HepG2 (cell line): ENCODE measurements around the gene SMAD3. TPM values are rescaled to one million over a fixed set of nuclear protein-coding genes. Genes with fewer than 3 reads are reported as not detected.

Experiments
- HHEX ChIP-seq: IDR thresholded peaks from 2 replicates; pipeline ENCODE4 v1.6.1; 2016; ENCODE audit warnings: control low read depth
- HIVEP1 ChIP-seq: sonication (generic); formaldehyde crosslinking; IDR thresholded peaks from 2 replicates; pipeline ENCODE4 v1.4.0; 2020; ENCODE audit warnings: mild to moderate bottlenecking, missing genetic modification reagents
- HNRNPH1 ChIP-seq: fragments of 200-400 bp; formaldehyde crosslinking; optimal IDR thresholded peaks from 2 replicates; pipeline ENCODE3; 2017; ENCODE audit warnings: mild to moderate bottlenecking, low read depth, low read length
- HOXA9 ChIP-seq: sonication (generic); formaldehyde crosslinking; IDR thresholded peaks from 2 replicates; pipeline ENCODE4 v1.8.1; 2022; ENCODE audit warnings: missing genetic modification reagents, mild to moderate bottlenecking, moderate library complexity, borderline replicate concordance
- IKZF1 ChIP-seq: fragments of 450-650 bp; IDR thresholded peaks from 2 replicates; pipeline ENCODE4 v1.7.1; 2016
- JDP2 ChIP-seq: sonication (generic); formaldehyde crosslinking; IDR thresholded peaks from 2 replicates; pipeline ENCODE4 v1.8.1; 2022; ENCODE audit warnings: missing genetic modification reagents, borderline replicate concordance
- KDM3A ChIP-seq: IDR thresholded peaks from 2 replicates; pipeline ENCODE4 v1.6.1; 2018; ENCODE audit warnings: low read depth, missing compliant biosample characterization
- MEIS2 ChIP-seq: sonication (generic); formaldehyde crosslinking; IDR thresholded peaks from 2 replicates; pipeline ENCODE4 v1.9.0; 2021; ENCODE audit warnings: mild to moderate bottlenecking, missing genetic modification reagents
- NCOA1 ChIP-seq: sonication (generic); formaldehyde crosslinking; IDR thresholded peaks from 2 replicates; pipeline ENCODE4 v1.9.0; 2021; ENCODE audit warnings: missing genetic modification reagents
- PAF1 ChIP-seq: IDR thresholded peaks from 2 replicates; pipeline ENCODE4 v1.6.1; 2016; ENCODE audit warnings: missing genetic modification reagents, missing compliant biosample characterization
- SIN3A ChIP-seq: IDR thresholded peaks from 2 replicates; pipeline ENCODE4 v1.6.1; 2011; ENCODE audit warnings: low read depth, mild to moderate bottlenecking, control low read depth, low read length, borderline replicate concordance
- SOX13 ChIP-seq, 3 experiments: fragments of 450-650 bp in 1 of 3; sonication (generic) in 1 of 3; formaldehyde crosslinking in 1 of 3; IDR thresholded peaks in 2 of 3; conservative IDR thresholded peaks in 1 of 3; 2 replicates each; pipeline versions ENCODE4 v1.5.0 to v1.6.1; 2016 to 2020; ENCODE audit warnings: antibody characterized with exemption in 1 of 3, mild to moderate bottlenecking in 1 of 3, missing compliant biosample characterization in 1 of 3, missing genetic modification reagents in 1 of 3, moderate library complexity in 1 of 3
- TP53 ChIP-seq: sonication (generic); formaldehyde crosslinking; conservative IDR thresholded peaks from 2 replicates; pipeline ENCODE4 v1.4.0; 2020; ENCODE audit warnings: missing genetic modification reagents
- ZFYVE20 ChIP-seq: sonication (generic); formaldehyde crosslinking; IDR thresholded peaks from 2 replicates; pipeline ENCODE4 v1.8.0; 2023; ENCODE audit warnings: low read depth, mild to moderate bottlenecking, moderate library complexity, missing genetic modification reagents, borderline replicate concordance
- ZNF44 ChIP-seq: sonication (generic); formaldehyde crosslinking; IDR thresholded peaks from 2 replicates; pipeline ENCODE4 v1.5.1; 2020; ENCODE audit warnings: mild to moderate bottlenecking, missing genetic modification reagents
- ZNF567 ChIP-seq: sonication (generic); formaldehyde crosslinking; IDR thresholded peaks from 2 replicates; pipeline ENCODE4 v1.8.1; 2023; ENCODE audit warnings: mild to moderate bottlenecking, missing genetic modification reagents, borderline replicate concordance
- ZNF678 ChIP-seq: sonication (generic); formaldehyde crosslinking; IDR thresholded peaks from 2 replicates; pipeline ENCODE4 v1.4.0; 2020; ENCODE audit warnings: mild to moderate bottlenecking, missing genetic modification reagents
- ZNF709 ChIP-seq: sonication (generic); formaldehyde crosslinking; IDR thresholded peaks from 2 replicates; pipeline ENCODE4 v1.5.0; 2020; ENCODE audit warnings: mild to moderate bottlenecking, missing genetic modification reagents
- polyA plus RNA-seq, 8 experiments: library from polyadenylated mRNA; depleted of rRNA in 3 of 8; stranded (reverse) in 7 of 8; unstranded in 1 of 8; fragments of >200 nt; fragmentation: Illumina TruSeq in 4 of 8; extraction: Trizol in 4 of 8; gene quantifications; 2 replicates each; pipeline versions ENCODE4 v1.2.1 to v1.2.3, GENCODE V29; 2011 to 2016; ENCODE audit warnings: low read depth in 4 of 8, missing spikeins in 1 of 8, mixed read lengths in 1 of 8; ENCODE audit not compliant: insufficient read depth in 1 of 8
- total RNA-seq, 5 experiments: library from RNA; depleted of rRNA; stranded (reverse); fragments of >200 nt; fragmentation: Illumina TruSeq; extraction: Trizol; gene quantifications; 2 replicates each; pipeline ENCODE4 v1.2.3, GENCODE V29; 2016; ENCODE audit warnings: low read depth in 1 of 5
- TF ChIP-seq, protein P1 (sequence below): sonication (generic); formaldehyde crosslinking; IDR thresholded peaks from 2 replicates; pipeline ENCODE4 v1.4.0; 2020; ENCODE audit warnings: mild to moderate bottlenecking, missing genetic modification reagents
- TF ChIP-seq, protein P2 (sequence below): fragments of 450-650 bp; IDR thresholded peaks from 2 replicates; pipeline ENCODE4 v1.6.1; 2016
- TF ChIP-seq, protein P3 (sequence below): sonication (generic); formaldehyde crosslinking; conservative IDR thresholded peaks from 2 replicates; pipeline ENCODE4 v1.8.0; 2022; ENCODE audit warnings: missing genetic modification reagents
- TF ChIP-seq, protein P4 (sequence below): sonication (generic); formaldehyde crosslinking; IDR thresholded peaks from 2 replicates; pipeline ENCODE4 v1.4.0; 2020; ENCODE audit warnings: missing genetic modification reagents, borderline replicate concordance

SMAD3 gene
- total and polyA plus RNA-seq, 2 of the 13 experiments (the other 11 are each of a cell fraction or from before 2014, with no cell fraction given): 8.6 to 56.3 TPM

DNA sequence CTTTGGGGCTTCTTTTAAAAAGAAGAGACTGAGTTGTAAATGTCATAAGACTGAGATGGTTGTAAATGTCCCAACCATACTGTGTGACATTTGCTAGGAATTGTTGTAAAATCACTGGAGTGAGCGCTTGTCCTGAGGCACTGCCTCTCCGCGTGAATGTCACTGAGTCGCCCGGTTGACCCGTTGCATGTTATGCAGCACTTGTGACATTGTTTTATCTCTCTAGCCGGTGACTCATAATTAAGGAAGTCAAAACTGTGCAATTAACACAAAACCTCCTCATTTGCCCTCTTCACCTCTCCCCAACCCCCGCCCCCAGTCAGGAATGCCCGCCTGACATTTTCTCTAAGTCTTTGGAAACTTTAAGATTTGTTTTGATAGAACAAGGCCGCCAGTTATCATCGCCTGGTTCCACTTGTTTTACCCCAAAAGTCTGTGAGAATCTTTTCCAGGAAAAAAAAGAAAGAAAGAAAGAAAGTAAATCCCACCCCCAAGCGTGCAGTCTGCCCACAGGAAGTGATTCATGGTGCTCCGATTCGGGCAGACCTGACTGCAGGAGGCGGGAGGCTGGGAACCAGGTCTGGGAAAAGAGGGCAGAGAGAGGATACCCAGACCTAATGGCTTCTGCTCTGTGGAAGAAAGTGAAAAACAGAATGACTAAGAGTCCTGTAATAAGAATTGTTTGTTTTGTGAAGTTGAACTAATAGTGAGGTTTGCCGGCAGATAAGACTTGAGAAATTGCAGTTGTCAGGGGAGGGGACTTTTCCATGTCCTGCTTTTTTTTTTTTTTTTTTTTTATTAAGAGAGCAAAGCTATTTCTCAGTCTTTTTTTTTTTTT lies 84.8 kb downstream of the SMAD3 start (continued):
- TF ChIP-seq, protein P1, sequence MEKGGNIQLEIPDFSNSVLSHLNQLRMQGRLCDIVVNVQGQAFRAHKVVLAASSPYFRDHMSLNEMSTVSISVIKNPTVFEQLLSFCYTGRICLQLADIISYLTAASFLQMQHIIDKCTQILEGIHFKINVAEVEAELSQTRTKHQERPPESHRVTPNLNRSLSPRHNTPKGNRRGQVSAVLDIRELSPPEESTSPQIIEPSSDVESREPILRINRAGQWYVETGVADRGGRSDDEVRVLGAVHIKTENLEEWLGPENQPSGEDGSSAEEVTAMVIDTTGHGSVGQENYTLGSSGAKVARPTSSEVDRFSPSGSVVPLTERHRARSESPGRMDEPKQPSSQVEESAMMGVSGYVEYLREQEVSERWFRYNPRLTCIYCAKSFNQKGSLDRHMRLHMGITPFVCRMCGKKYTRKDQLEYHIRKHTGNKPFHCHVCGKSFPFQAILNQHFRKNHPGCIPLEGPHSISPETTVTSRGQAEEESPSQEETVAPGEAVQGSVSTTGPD (CRISPR knock-in tag): no peak
- TF ChIP-seq HIVEP1 (CRISPR knock-in tag) (no peak), JDP2 (CRISPR knock-in tag) (no peak), HNRNPH1 (no peak), SIN3A (no peak), ZNF44 (CRISPR knock-in tag) (no peak), KDM3A (CRISPR knock-in tag) (no peak), ZFYVE20 (CRISPR knock-in tag) (no peak), ZNF678 (CRISPR knock-in tag) (no peak), ZNF709 (CRISPR knock-in tag) (no peak), MEIS2 (CRISPR knock-in tag) (no peak), SOX13 (IDR thresholded peaks at IDR 0.05) (no peak), SOX13 (CRISPR knock-in tag; conservative IDR thresholded peaks at IDR 0.05 in 1 of 2, IDR thresholded peaks at IDR 0.05 in 1 of 2) (peak in 1 of 2 experiments; percentile 37; a peak in 2 of 4 replicates), HOXA9 (CRISPR knock-in tag) (no peak), NCOA1 (CRISPR knock-in tag) (no peak), PAF1 (CRISPR knock-in tag) (no peak), HHEX (no peak), IKZF1 (no peak), ZNF567 (CRISPR knock-in tag) (no peak), TP53 (no peak)
- TF ChIP-seq, protein P2, sequence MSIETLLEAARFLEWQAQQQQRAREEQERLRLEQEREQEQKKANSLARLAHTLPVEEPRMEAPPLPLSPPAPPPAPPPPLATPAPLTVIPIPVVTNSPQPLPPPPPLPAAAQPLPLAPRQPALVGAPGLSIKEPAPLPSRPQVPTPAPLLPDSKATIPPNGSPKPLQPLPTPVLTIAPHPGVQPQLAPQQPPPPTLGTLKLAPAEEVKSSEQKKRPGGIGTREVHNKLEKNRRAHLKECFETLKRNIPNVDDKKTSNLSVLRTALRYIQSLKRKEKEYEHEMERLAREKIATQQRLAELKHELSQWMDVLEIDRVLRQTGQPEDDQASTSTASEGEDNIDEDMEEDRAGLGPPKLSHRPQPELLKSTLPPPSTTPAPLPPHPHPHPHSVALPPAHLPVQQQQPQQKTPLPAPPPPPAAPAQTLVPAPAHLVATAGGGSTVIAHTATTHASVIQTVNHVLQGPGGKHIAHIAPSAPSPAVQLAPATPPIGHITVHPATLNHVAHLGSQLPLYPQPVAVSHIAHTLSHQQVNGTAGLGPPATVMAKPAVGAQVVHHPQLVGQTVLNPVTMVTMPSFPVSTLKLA: no peak
- TF ChIP-seq, protein P3, sequence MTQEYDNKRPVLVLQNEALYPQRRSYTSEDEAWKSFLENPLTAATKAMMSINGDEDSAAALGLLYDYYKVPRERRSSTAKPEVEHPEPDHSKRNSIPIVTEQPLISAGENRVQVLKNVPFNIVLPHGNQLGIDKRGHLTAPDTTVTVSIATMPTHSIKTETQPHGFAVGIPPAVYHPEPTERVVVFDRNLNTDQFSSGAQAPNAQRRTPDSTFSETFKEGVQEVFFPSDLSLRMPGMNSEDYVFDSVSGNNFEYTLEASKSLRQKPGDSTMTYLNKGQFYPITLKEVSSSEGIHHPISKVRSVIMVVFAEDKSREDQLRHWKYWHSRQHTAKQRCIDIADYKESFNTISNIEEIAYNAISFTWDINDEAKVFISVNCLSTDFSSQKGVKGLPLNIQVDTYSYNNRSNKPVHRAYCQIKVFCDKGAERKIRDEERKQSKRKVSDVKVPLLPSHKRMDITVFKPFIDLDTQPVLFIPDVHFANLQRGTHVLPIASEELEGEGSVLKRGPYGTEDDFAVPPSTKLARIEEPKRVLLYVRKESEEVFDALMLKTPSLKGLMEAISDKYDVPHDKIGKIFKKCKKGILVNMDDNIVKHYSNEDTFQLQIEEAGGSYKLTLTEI: no peak
- TF ChIP-seq, protein P4, sequence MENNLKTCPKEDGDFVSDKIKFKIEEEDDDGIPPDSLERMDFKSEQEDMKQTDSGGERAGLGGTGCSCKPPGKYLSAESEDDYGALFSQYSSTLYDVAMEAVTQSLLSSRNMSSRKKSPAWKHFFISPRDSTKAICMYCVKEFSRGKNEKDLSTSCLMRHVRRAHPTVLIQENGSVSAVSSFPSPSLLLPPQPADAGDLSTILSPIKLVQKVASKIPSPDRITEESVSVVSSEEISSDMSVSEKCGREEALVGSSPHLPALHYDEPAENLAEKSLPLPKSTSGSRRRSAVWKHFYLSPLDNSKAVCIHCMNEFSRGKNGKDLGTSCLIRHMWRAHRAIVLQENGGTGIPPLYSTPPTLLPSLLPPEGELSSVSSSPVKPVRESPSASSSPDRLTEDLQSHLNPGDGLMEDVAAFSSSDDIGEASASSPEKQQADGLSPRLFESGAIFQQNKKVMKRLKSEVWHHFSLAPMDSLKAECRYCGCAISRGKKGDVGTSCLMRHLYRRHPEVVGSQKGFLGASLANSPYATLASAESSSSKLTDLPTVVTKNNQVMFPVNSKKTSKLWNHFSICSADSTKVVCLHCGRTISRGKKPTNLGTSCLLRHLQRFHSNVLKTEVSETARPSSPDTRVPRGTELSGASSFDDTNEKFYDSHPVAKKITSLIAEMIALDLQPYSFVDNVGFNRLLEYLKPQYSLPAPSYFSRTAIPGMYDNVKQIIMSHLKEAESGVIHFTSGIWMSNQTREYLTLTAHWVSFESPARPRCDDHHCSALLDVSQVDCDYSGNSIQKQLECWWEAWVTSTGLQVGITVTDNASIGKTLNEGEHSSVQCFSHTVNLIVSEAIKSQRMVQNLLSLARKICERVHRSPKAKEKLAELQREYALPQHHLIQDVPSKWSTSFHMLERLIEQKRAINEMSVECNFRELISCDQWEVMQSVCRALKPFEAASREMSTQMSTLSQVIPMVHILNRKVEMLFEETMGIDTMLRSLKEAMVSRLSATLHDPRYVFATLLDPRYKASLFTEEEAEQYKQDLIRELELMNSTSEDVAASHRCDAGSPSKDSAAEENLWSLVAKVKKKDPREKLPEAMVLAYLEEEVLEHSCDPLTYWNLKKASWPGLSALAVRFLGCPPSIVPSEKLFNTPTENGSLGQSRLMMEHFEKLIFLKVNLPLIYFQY (CRISPR knock-in tag): no peak
